Measurements from ENCODE around the gene TLE5.
A peak's percentile ranks its signal among the peaks of the same experiment; 100 is the strongest.
"Not testable (repeated sequence)": the region's sequence is repeated elsewhere in the genome, so short reads cannot be mapped to it uniquely, and the experiment has no call there.

TLE5 gene

DNA sequence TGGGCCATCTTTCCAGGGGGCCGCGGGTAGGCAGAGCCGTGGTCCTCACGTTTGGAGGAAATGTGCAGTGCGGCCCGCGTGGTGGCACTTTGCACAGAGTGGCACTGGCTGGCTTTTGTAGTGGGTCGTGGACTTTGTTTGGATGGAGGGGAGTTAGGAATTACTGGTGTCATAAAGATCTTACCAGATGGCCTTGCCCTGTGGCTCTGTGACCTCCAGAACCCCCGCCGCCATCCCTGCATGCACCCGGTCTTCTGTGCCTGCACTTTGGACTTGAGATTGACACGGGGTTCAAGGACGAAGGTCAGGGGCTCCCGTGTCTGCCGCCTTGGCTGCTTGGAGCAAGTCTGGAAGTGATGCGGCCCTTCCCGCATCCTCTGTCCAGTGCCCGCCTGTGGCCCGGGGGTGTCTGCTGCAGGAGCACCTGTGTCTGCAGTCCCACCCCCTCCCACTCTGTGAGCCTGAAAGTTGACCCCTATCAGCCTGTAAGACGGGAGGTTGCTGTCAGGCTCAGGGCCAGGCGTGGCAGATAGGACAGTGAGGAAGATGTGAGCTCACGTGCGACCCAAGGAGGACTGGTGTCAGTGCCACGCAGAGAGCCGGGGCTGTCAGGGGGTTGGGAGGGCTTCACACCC is 34.1 kb upstream of the TLE5 start:
- DNase-seq = no peak

DNA sequence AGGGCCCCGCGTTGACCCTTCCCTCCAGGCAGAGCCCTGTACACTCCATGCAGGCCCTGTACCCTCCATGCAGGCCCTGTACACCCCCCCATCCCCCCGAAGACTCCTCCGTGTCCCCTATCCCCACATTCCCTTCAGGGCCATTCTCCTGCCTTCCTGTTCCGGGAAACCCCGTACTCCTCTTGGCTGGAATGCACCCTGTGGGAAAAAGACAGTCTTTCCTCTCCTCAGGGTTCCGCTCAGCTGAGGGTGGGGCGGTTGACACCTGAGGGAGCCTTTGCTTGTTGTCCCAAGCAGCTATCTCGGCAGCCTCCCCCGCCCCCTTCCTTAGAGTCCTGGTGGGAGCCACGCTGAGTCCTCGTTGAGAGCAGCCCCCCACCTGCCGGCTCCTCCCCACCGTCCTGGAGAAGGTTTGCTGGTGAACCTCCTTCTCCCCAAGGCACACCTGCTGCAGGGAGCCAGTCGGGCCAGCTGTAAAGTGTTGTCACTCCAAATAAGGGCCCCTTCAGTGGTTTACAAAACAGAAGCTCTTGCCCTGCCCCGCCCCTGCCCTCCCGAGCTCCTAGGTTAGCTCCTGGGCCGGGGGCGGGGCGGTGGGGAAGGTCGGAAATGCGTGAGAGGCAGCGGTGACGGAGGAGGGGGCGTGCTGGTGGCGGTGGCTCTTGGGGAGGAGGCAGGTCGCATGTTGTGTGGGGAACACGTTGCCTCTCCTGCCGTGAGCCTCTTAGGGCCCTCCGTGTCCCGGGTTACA is 33.3 kb upstream of the TLE5 start:
- peak; percentile 72 to 77 for DNase-seq

- peak in 1 of 2 donors; percentile 22 for DNase-seq
Measured at GRCh38 chr19:3094601-3095440, 32.5 kb upstream of the TLE5 start.

- not testable (repeated sequence) for DNase-seq
Measured at GRCh38 chr19:3089299-3089855, 27.1 kb upstream of the TLE5 start.

- no peak for DNase-seq
Measured at GRCh38 chr19:3087769-3088168, 25.5 kb upstream of the TLE5 start.

DNA sequence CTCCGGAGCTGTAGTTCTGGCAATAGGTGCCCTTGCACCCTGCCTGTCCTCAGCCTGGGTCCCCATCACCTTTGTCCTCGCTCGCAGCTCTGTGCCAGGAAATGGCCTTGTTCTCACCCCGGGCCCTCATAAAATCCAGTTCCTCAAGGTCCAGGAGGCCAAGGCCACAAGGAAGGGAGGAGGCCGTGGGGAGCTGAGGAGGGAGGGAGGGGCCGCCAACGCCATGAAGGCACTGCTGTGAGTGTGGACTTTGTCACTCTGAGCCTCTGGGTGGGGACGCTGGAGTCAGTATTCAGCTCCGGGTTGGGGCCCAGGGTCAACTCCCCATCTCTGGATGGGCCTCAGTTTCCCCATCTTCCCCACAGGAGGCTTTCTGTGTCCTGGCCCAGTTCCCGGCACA is 22.6 kb upstream of the TLE5 start:
- no peak for DNase-seq

DNA sequence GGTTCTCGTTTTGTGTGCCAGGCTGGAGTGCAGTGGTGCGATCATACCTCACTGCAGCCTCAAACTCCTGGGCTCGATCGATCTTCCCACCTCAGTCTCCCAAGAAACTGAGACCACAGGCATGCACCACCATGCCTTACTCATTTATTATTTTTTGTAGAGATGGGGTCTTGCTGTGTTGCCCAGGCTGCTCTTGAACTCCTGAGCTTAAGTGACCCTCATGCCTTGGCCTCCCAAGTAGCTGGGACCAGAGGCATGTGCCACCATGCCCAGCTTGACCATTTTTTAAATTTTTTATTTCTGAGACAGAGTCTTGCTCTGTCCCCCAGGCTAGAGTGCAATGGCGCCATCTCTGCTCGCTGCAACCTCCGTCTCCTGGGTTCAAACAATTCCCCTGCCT is 21.7 kb upstream of the TLE5 start:
- no peak for DNase-seq

DNA sequence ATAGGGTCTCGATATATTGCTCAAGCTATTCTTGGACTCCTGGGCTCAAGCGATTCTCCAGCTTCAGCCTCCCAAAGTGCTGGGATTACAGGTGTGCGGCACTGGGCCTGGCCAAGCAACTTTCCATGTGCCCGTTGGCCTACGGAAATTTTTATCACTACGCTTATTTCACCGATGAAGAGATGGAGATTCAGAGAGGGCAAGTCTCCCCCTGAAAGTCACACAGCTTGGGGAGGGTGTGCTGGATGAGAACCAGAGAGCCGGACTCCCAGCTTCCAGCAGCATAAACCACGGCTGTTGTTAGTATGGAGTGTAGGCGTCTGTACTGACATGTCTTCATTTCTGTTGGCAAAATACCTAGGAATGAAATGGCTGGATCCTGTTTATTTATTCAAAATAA is 20.0 kb upstream of the TLE5 start:
- no peak for DNase-seq

DNA sequence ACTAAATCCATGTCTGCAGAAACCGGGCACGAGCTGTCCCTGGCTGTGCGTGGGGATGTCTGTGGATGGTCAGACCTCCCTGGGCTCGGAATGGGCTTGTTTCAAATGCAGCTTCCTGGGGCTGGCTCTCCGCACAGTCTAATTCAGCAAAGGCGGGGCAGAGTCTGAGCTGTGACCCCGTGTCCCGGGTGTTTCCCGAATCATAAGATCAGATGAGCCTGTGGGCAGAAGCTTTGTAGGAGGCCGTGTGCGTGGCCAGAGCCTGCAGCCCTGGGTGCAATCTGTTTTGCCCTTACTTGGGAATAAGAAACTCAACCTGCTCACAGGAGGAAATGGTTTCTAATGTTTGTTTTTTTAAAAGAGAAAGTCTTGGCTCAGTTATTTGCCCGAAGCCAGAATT is 18.0 kb upstream of the TLE5 start:
- no peak for DNase-seq

DNA sequence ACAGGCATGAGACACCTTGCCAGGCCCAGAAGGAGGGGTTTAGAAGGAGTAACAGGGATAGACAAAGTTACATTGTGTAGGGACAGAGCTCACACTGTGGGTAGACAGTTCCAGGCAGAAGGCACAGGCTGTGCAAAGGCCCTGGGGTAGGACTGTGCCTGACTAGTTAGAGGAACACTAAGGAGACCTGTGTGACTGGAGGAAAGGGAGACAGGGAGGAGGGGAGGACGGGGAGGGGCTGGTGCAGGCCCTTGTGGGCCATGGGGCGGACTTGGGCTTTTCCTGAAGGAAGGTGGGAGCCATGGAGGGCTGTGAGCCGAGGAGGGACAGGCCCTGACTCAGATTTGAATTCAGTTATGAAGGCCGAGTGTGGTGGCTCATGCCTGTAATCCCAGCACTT is 17.3 kb upstream of the TLE5 start:
- no peak for DNase-seq

DNA sequence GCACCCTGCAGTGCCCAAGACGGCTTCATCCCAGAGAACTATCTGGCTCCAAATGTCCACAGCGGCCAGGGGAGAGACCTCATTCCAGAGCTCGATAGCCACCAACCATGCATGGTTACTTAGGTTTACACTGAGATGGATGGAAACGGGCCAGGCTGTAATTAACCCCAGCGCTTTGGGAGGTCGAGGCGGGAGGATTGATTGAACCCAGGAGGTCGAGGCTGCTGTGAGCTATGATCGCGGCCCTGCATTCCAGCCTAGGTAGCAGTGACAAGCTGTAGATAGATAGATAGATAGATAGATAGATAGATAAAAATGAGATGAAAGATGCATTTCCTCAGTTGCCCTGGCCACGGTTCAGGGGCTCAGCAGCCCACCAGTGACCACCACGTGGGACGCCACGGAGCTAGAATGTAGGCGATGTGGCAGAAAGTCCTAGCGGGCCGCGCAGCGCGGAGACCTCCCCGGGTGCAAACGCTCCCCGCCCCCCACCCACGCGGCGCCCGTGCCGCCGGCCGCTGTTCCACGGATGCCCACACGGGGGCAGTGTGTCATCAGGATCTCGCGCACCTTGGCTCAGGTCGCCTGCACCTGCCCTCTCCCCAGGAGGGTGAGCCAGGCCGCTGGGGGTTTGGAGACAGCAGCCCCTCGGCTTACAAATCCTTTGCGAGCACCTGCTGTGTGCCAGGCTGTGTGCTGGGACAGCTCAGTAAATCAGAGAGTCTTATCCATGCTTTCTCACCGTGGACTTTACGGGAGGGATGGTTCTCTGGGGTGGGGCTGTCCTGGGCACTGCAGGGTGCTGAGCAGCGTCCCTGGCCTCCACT is 13.5 kb upstream of the TLE5 start:
- peak; percentile 72 to 78 for DNase-seq

GRCh38 chr19:3073931-3074595 is 11.8 kb upstream of the TLE5 start:
- DNase-seq = no peak

DNA sequence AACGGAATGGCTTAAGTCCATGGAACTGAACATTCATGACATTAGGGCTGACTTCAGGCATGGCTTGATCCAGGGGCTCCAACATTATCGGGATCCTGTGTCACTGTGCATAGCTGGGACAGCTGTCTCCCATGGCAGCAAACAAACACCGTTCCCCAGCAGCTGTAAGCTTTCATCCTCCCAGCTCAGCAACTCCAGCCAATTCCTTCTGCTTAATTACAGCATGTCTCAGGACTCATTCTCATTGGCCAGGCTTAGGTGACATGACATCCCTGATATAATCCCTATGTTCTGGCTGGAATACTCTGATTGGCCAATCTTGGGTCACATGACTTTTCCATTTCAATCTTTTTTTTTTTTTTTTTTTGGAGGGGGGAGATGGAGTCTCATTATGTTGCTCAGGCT is 10.9 kb upstream of the TLE5 start:
- no peak for DNase-seq

DNA sequence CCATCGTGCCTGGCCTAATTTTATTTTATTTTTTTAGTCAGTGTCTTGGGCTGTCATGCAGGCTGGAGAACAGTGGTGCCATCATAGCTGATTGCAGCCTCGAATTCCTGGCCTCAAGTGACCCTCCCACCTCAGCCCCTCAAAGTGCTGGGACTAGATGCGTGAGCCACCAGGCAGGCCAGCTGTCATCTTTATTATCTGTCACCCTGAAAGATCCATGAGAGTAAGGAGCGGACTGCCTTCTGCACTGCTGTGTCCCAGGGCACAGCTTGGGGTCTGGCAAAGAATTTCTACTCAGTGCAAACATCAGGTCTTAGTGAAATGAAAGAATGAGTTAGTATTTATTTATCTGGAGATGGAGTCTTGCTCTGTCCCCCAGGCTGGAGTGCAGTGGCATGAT is 9.5 kb upstream of the TLE5 start:
- no peak for DNase-seq

DNA sequence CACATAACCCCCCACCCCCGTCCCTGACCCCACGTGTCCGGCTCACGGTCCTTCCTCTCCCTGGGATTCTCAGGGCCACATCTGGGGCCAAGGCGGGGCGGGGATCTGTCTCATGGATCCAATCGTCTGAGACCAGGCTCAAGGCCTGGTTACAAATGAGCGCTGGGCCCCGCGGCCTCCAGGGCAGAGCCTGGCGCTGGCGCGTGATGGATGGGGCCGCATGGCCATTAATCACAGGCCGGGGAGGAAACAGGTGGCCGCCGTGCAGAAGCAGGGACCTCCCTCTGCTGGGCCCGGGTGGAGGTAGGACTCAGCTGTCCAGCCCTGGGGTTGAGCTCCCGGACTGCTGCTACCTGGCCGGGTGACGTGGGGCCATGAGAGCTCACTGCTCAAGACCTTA is 5.8 kb upstream of the TLE5 start:
- DNase-seq = no peak

- no peak for DNase-seq
Measured at GRCh38 chr19:3067563-3067962, 5.3 kb upstream of the TLE5 start.

DNA sequence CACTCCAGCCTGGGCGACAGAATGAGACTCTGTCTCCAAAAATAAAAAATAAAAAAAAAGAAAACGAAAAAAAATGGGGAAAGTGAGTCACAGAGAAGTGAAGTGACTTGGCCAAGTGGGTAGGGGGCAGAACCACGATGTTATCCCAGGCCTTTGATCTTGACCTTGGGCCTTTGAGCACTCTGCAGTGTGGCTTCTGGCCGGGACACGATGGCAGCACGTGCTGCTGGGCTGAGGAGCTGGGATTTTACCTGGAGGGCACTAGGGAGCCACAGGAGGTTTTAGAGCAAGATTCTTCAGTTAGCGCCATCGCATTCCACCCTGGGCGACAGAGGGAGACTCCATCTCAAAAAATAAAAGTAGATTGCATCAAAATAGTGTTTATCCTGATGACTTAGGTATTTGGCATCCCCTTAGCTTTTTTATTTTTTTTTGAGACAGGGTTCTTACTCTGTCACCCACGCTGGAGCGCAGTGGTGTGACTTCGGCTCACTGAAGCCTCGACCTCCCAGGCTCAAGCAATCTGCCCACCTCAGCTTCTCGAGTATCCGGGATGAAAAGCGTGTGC is 4.3 kb upstream of the TLE5 start:
- no peak for DNase-seq

- no peak for DNase-seq
Measured at GRCh38 chr19:3065675-3066357, 3.5 kb upstream of the TLE5 start.

GRCh38 chr19:3064011-3064330 is 1.7 kb upstream of the TLE5 start:
- no peak for DNase-seq

DNA sequence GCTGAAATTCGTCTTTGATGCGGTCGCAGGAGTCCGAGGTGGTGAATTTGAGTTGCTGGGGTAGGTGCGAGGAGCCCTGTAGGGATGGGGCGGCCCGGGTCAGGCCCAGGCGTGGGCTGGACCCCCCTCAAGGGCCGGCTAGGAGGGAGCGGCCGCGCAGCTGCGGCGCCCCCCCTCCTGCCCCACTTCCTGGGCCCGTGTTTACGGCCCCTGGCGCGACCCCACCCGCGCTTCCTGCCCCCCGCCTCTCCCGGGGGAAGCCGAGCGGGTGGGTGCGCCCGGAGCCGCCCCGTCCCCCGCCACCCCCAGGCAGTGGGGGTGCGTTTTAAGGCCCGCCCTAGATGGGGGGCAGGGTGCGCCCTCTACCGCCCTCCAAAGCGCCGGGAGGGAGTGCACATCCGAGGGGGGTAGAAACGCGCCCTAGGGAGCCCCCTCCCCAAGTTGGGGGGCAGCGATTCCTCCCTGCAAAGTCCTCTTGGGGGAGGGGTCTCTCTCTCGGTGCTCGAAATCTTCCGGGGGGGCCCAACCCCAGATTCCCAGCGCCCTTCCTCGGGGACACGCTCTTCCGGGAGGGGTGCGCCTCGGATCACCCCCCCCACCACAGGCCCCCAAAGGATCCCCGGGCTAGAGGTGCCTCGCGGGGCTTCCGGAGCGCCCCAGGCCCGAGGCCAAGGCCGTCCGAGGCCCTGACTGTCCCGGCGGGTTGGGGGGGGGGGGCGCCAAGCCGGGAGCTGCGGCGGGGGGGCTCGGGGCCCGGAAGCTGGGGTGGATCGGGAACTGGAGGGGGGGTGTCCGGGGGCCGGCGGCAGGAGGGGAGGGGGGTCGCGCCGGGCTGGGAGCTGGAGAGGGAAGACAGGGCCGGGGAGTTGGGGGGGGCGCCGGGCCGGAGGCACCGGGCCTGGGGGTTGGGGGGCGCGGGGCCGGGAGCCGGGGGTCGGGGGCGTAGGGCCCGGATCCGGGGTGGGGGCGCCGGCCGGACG is 823 bp downstream of the TLE5 start:
- DNase-seq = peak; percentile 70 to 79

Measured in activated CD4-positive, alpha-beta T cell treated with anti-CD3 and anti-CD28 coated beads for 4 hours (primary cell).